Fibroblast of skin of scalp (primary cell): ENCODE measurements around the gene RNU1-4. TPM values are rescaled to one million over a fixed set of nuclear protein-coding genes. Genes with fewer than 3 reads are reported as not detected.
"Not testable (repeated sequence)": the region's sequence is repeated elsewhere in the genome, so short reads cannot be mapped to it uniquely, and the experiment has no call there.

Experiments
- DNase-seq: peaks from one replicate; pipeline ENCODE4 v3.0.0-alpha.2; 2013
- polyA plus RNA-seq, 2 experiments: library from polyadenylated mRNA; unstranded; fragments of 120-200 nt; gene quantifications; one replicate each; pipeline ENCODE4 v1.2.1, GENCODE V29; 2013; ENCODE audit not compliant: insufficient read length in 2 of 2

RNU1-4 gene
- polyA plus RNA-seq (2013, experiment 1 of 2; ENCODE audit: insufficient read length): not detected
- polyA plus RNA-seq (2013, experiment 2 of 2; ENCODE audit: insufficient read length): not detected

DNA sequence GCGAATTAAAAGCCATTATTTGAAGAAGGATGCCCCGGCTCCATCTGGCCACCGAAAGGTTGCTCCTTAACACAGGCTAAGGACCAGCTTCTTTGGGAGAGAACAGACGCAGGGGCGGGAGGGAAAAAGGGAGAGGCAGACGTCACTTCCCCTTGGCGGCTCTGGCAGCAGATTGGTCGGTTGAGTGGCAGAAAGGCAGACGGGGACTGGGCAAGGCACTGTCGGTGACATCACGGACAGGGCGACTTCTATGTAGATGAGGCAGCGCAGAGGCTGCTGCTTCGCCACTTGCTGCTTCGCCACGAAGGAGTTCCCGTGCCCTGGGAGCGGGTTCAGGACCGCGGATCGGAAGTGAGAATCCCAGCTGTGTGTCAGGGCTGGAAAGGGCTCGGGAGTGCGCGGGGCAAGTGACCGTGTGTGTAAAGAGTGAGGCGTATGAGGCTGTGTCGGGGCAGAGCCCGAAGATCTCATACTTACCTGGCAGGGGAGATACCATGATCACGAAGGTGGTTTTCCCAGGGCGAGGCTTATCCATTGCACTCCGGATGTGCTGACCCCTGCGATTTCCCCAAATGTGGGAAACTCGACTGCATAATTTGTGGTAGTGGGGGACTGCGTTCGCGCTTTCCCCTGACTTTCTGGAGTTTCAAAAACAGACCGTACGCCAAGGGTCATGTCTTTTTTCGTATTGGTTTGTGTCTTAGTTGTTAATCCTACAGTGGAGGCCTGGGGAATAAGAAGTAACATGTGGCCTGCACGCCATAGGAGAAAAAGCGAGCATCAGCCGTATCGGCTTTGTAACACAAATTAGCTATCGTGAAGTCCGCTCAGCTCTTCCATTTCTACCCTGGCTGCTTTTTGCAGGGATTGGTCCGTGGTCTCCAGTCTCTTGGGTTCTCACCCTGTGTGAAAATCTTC lies at the start of gene RNU1-4:
Gene RNU1-4, plus strand, starts transcription at position 470 of the 918 bp plus-strand sequence.
- not testable (repeated sequence) for DNase-seq

GRCh38 chr1:16690971-16691682 lies 49.2 kb upstream of the RNU1-4 start:
- not testable (repeated sequence) for DNase-seq

- not testable (repeated sequence) for DNase-seq
Measured at GRCh38 chr1:16692283-16692682, 48.0 kb upstream of the RNU1-4 start.

DNA sequence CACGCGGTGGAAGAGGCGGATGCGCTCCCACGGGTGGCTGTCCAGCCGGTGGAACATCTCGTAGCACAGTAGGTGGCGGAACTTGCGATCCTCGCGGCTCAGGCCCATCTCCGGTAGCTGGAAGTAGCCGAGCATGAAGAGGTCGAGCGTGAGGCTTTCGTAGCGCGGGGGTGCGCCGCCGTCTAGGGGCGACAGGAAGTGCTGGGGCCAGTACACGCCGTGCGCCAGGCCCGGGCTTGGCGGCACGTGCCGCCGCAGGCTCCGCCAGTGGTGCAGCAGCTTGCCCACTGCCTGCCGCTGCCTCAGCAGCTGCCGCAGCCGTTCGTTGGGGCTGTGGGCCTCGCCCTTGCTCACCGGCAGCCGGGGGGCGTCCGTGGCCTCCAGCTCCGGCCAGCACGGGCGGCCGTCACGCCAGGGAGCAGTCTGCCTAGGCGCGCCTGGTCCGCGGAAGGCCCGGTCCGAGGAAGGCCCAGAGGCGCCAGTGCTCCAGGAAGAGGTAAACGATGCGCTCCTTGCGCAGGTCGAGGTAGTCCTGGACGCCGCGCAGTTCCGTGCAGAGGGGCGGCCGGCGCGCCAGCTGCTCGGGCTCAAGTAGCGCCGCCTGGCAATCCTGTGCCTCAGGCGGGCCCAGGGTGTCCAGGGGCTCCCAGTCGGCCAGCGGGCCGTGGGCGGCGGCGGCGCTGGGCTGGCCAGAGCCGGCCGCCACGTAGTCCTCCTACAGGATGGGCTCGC lies 47.4 kb upstream of the RNU1-4 start:
- DNase-seq: not testable (repeated sequence)

GRCh38 chr1:16693449-16694307 lies 46.6 kb upstream of the RNU1-4 start:
- not testable (repeated sequence) for DNase-seq

DNA sequence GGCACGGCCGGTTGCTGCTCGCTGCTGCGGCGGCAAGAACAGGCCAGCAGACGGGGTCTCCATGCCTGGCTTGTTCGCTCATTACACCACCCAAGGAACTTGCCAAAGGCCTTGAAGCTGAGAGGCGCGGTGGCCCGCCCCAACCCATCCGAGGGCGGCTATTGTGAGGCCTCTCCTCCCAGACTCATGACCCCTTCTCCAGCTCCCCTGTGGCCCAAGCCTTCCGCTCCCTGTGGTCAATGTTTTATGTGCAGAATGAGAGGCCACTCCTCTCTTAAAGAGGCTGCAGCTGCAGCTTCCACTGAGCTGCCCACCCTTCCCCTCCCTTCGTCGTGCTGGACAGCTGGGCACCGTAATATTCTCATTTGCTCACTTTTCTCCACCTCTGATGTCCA lies 46.0 kb upstream of the RNU1-4 start:
- DNase-seq: not testable (repeated sequence)

- not testable (repeated sequence) for DNase-seq
Measured at GRCh38 chr1:16696507-16697150, 43.7 kb upstream of the RNU1-4 start.

- not testable (repeated sequence) for DNase-seq
Measured at GRCh38 chr1:16697152-16697551, 43.2 kb upstream of the RNU1-4 start.

DNA sequence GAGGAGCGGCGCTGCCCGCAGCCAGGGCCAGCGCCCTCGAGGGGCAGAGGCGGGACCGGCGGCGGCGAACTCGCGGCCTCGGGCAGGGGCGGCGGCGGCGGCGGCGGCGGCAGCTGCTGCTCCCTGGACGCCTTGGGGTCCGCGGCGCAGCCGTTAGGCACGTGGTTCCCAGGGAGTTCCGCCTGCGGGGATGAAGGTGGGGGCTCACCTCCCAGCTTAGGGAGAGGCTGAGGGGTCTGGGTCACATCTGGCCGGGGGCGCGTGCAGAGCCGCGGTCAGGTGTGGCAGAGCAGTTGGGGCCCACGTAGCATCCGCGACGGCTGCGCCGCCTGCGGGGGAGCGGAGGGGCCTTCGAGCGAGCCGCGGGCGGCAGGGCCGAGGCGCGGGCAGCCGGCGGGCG lies 40.9 kb upstream of the RNU1-4 start:
- not testable (repeated sequence) for DNase-seq

- not testable (repeated sequence) for DNase-seq
Measured at GRCh38 chr1:16700138-16700895, 40.0 kb upstream of the RNU1-4 start.

DNA sequence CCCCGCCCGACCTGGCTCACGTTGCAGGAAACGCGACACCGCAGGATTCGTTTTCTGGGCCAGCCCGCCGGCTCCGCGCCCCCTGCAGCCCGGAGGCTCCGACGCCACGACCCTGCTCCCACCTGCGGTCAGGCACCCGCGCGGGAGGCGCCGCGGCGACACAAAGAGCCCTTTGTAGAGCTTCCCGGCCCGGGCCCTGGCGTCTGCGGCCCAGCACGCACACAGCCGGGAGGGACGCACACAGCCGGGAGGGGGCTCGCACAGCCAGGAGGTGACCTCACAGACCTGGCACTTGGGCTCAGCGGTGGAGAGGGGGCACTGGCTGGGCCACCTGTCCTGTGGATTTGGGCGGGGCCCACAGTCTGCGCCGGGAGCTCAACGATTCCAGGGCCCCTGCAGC lies 39.1 kb upstream of the RNU1-4 start:
- DNase-seq: not testable (repeated sequence)

DNA sequence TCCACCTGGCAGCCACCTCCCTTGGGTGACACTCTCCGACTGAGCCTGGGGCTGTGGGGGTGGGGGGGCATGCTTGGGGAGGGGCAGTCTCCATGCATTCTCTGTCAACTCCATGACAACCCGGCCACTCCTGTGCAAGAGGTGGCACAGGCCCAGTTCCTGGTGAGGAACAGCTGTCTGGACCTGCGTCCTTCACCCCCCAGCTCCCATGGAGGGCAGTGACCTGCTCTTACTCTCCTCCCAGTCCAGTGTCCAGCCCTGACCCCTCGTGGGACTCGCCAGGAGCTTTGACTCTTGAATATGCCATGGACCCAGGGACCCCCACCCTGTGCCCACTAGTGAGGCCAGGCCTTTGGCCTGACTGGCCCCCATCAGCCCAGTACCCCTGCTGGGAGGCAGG lies 38.0 kb upstream of the RNU1-4 start:
- DNase-seq: not testable (repeated sequence)

DNA sequence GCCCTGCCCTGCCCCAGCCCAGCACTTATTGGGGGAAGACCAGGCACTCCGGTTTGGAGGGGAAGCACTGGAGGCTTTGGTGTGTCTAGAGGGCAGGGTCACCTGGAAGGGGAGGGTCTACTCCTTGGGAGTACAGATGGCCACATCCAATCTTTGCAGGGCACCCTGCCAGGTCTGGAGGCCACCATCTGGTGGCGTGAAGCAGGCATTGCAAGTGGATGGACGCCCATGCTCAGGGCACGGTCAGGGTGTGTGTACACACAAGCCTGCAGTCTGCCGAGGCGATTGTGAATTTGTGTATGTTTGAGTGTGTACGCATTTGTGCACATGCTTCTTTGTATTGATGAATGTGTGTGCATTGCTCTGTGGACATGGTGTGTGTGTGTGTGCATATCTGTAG lies 37.2 kb upstream of the RNU1-4 start:
- not testable (repeated sequence) for DNase-seq

GRCh38 chr1:16703602-16704001 lies 36.7 kb upstream of the RNU1-4 start:
- DNase-seq: not testable (repeated sequence)

DNA sequence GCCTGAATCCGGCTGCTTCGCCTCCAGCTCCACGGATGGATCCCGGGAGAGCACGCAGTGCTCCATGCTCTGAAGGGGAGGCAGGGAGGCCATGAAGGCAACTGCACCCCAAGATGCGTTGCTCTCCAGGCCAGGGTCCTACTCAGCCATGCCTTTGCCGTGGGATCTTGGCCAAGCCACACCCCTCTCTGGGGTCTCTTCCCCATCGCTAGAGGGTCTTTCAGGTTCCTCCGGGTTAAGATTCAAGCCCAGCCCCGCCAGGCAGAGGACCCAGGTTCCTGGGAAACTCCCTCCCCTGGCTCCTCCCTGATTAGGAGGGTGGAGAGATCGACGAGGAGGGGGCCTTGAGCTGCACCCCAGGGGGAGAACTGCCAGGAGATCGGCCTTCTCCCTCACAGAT lies 36.2 kb upstream of the RNU1-4 start:
- DNase-seq: not testable (repeated sequence)

DNA sequence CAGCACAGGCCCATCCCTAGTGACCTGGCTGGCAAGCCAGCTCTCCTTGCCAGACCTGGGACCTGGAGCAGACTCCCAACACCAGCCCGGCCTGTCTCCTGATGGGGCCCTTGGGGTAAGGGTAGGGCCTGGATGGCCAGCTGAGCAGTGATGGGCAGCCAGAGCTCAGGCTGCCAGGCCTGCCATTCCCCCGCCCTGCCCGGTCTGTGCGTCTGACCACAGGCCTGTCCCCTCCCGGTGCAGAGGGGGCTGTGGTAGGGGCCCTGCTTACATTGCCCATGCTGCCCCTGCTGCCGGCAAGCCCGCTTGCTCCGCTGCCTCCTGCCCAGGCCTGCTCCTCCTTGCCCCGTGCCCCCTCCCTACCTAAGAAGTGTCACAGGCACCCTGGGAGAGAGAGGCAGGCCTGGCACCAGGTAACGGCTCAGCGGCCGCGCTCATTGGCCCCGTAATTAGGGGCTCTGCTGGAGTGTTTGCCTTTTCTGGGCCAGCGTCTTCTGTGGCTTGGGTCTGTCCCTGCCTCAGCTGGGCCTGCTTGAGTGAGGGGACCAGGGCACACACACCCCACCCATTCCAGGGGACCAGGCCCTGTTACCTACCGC lies 35.7 kb upstream of the RNU1-4 start:
- DNase-seq: not testable (repeated sequence)

DNA sequence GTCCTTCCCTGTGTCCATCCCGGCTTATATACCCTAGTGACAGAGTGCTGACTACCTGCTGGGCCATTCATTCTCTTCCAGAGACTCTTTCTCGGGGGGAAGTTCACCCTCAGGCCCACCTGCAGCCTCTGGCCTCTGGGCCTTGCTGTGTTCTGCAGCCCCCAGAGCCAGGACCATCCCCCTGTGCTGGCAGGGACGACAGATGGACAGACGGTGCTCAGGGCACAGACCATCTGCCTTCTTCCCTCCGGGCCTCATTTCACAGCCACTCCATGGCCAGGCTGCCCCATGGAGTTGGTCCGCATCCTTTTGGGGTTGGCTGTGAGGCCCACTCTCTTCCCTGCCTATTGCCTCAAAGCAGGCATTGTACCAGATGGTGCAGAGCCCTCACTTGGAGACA lies 34.0 kb upstream of the RNU1-4 start:
- DNase-seq: not testable (repeated sequence)

- DNase-seq: not testable (repeated sequence)
Measured at GRCh38 chr1:16707130-16708093, 32.9 kb upstream of the RNU1-4 start.

DNA sequence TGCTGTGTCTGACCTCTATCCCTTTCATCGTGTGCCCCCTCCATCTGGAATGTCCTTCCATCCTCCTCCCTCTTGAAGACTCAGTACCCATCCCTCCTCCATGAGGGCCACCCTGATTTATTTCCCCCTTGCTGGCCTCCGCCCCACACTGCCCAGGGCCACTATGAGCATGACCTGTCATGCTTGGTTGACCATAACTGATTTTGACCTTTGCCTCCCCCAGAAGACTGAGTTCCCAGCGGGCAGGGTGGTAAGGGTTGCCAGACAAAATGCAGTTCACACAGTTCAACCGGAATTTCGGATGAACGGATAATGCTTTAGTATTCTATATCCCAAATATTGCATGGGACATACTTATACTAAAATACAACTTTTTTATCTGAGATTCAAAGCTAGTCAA lies 31.6 kb upstream of the RNU1-4 start:
- not testable (repeated sequence) for DNase-seq
